ENCODE measurements around the gene NDUFV3. TPM values are rescaled to one million over a fixed set of nuclear protein-coding genes. Genes with fewer than 3 reads are reported as not detected.
"Not testable (repeated sequence)": the region's sequence is repeated elsewhere in the genome, so short reads cannot be mapped to it uniquely, and the experiment has no call there.

The NDUFV3 gene
- total RNA-seq, 4 donors from 2014 or later = 96.4 to 109 (median 97.7) TPM

GRCh38 chr21:42873096-42873495, 20.0 kb upstream of the NDUFV3 start:
- no peak overlapping the region for H3K27ac ChIP-seq
- H3K36me3 ChIP-seq = peaks cover 0 to 77% of the 10 kb centered on the region in 2 donors
- DNase-seq = no peak
- no peaks in the 10 kb centered on the region for H3K27me3 ChIP-seq
- in situ Hi-C loops (cut with MboI; ENCODE audit: low sequenced_read_pairs in 4 of 4) (no loop called here), intact Hi-C loops (cut with DNase I; ENCODE audit: low total_unique reads) (no loop called here)
- TF ChIP-seq CTCF (IDR thresholded peaks at IDR 0.05 in 4 of 5, conservative IDR thresholded peaks at IDR 0.05 in 1 of 5) (no peak), POLR2A (IDR thresholded peaks at IDR 0.05) (no peak)
- H3K4me3 ChIP-seq = no peak overlapping the region
- peaks cover 2% of the 10 kb centered on the region in 2 donors for H3K4me1 ChIP-seq
- H3K9me3 ChIP-seq = no peaks in the 10 kb centered on the region
- no peak for ATAC-seq

DNA sequence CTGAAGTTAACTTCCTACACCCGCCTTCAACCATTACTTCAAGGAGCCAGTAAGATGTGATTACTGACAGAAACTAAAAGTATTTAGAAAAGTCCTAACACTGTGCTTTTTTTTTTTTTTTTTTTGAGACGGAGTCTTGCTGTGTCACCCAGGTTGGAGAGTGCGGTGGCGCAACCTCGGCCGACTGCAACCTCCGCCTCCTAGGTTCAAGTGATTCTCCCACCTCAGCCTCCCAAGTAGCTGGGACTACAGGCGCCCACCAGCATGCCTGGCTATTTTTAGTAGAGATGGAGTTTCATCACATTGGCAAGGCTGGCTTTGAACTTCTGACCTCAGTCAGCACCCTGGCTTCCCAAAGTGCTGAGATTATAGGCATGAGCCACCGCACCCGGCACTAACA, 17.3 kb upstream of the NDUFV3 start:
- in situ Hi-C loops (cut with MboI; ENCODE audit: low sequenced_read_pairs in 4 of 4) = loop anchor here in 1 of 4 donors (25.0 kb wide), 1 partner anchor 89 kb away; no protein-coding TSS in a partner anchor
- Histone ChIP-seq H3K36me3 (peaks cover 0 to 57% of the 10 kb centered on the region in 2 donors), H3K4me1 (peaks cover 17% of the 10 kb centered on the region in 2 donors)
- H3K4me3 ChIP-seq; H3K9me3 ChIP-seq; H3K27me3 ChIP-seq; ATAC-seq; intact Hi-C loops (cut with DNase I; ENCODE audit: low total_unique reads); H3K27ac ChIP-seq; DNase-seq: not testable (repeated sequence)

DNA sequence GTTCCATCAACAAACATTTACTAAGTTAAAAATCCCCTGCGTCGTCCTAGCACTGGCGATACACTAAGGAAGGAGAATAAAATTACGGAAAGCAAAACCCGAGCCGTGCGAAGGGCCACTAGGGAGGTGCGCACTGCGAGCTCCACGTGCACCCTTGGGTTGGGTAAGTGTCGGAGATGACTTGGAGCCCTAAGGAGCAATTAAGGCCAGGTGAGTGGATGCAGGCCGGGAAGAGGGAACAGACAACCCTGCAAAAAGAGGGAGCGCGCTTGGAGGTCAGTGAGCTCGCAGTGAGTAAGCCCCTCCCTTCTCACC, 14.5 kb upstream of the NDUFV3 start:
- Histone ChIP-seq H3K27me3 (no peaks in the 10 kb centered on the region), H3K36me3 (peaks cover 0 to 29% of the 10 kb centered on the region in 2 donors), H3K4me1 (peaks cover 17% of the 10 kb centered on the region in 2 donors), H3K9me3 (no peaks in the 10 kb centered on the region), H3K27ac (peak overlapping the region; percentile 81 to 97 (median 90)), H3K4me3 (peak overlapping the region; percentile 86 to 94 (median 90))
- ATAC-seq (peak; percentile 28 to 39), DNase-seq (no peak)
- intact Hi-C loops (cut with DNase I; ENCODE audit: low total_unique reads) = loop anchor here (2.0 kb wide), 1 partner anchor 780 kb away; the partner anchor contains the start of genes HSF2BP and RRP1B
- in situ Hi-C loops (cut with MboI; ENCODE audit: low sequenced_read_pairs in 4 of 4) = loop anchor here in 1 of 4 donors (25.0 kb wide), 1 partner anchor 91 kb away; no protein-coding TSS in a partner anchor
- TF ChIP-seq POLR2A (IDR thresholded peaks at IDR 0.05) (no peak), CTCF (IDR thresholded peaks at IDR 0.05 in 4 of 5, conservative IDR thresholded peaks at IDR 0.05 in 1 of 5) (no peak)

DNA sequence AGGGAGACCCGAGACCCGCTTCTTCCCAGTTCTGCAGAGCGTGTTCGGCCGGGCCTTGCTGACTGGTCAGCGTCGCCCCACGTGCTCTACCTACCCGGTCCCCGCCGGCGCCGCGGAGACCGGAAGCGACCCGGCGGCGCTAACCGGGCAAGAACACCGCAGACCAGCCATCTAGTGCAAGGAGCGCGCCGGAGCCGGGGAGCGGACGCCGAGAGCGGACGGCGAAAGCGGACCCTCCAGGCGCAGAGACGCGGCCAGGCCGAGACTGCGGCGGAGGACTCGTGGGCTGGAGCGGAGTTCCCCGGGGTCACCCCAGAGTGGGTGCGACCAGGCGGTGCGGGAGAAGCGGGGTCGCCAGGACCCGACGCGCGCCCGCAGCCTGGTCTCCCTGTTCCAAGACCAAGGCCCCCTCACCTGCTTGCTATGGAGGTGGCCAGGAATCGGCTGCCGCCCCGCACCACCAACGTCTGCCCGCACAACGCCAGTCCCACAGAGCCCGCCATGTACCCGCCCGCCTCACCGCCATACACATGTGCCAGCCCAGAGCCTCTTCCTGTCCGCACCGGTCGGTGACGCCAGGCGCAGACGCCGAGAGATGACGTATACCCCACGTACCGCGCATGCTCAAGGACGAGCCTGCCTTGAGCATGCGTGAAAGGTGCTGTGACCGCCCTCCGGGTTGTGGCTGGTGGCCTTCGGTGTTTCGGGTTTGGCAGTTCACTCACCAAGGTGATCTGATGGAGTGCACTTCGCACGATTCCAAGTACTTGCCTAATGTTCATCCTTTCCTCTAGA, 13.9 kb upstream of the NDUFV3 start, which contains the start of gene WDR4:
Gene WDR4 (minus strand): TSS at position 547 of the 795 bp plus-strand sequence. CDS start 44 bp downstream, at position 503.
- no peaks in the 10 kb centered on the region for H3K27me3 ChIP-seq
- no peak for TF ChIP-seq CTCF (IDR thresholded peaks at IDR 0.05 in 4 of 5, conservative IDR thresholded peaks at IDR 0.05 in 1 of 5)
- peak; percentile 61 to 62 for TF ChIP-seq POLR2A (IDR thresholded peaks at IDR 0.05)
- peak; percentile 95 to 97 for DNase-seq
- peaks cover 17% of the 10 kb centered on the region in 2 donors for H3K4me1 ChIP-seq
- no peaks in the 10 kb centered on the region for H3K9me3 ChIP-seq
- in situ Hi-C loops (cut with MboI; ENCODE audit: low sequenced_read_pairs in 4 of 4) = loop anchor here in 1 of 4 donors (25.0 kb wide), 1 partner anchor 92 kb away; no protein-coding TSS in a partner anchor
- H3K36me3 ChIP-seq = peaks cover 0 to 23% of the 10 kb centered on the region in 2 donors
- H3K4me3 ChIP-seq = peak within 1 kb of the TSS; percentile 86 to 94 (median 90)
- intact Hi-C loops (cut with DNase I; ENCODE audit: low total_unique reads) = loop anchor here (1.0 to 2.0 kb wide), 3 partner anchors 14 to 780 kb away; partner anchors contain the start of genes HSF2BP, NDUFV3, PKNOX1 and RRP1B
- peak; percentile 97 to 99 for ATAC-seq
- H3K27ac ChIP-seq = peak within 1 kb of the TSS; percentile 81 to 97 (median 90)

GRCh38 chr21:42880352-42880751, 12.8 kb upstream of the NDUFV3 start:
- Histone ChIP-seq H3K27ac (peak overlapping the region in 2 of 4 donors; percentile 81 to 97), H3K27me3 (no peaks in the 10 kb centered on the region), H3K36me3 (peaks cover 0 to 12% of the 10 kb centered on the region in 2 donors), H3K4me1 (peaks cover 17% of the 10 kb centered on the region in 2 donors), H3K9me3 (no peaks in the 10 kb centered on the region), H3K4me3 (peak overlapping the region in 3 of 4 donors; percentile 90 to 94 (median 90))
- ATAC-seq = no peak
- in situ Hi-C loops (cut with MboI; ENCODE audit: low sequenced_read_pairs in 4 of 4) = loop anchor here in 1 of 4 donors (25.0 kb wide), 1 partner anchor 93 kb away; no protein-coding TSS in a partner anchor
- TF ChIP-seq POLR2A (IDR thresholded peaks at IDR 0.05) (no peak), CTCF (IDR thresholded peaks at IDR 0.05 in 4 of 5, conservative IDR thresholded peaks at IDR 0.05 in 1 of 5) (no peak)
- intact Hi-C loops (cut with DNase I; ENCODE audit: low total_unique reads) = no loop called here
- no peak for DNase-seq
